Prostate gland (tissue), 2 donors: ENCODE data around the gene WDR45. TPM values are rescaled to one million over a fixed set of nuclear protein-coding genes. Genes with fewer than 3 reads are reported as not detected.
A peak's percentile ranks its signal among the peaks of the same experiment; 100 is the strongest.
"Not testable (repeated sequence)": the region's sequence is repeated elsewhere in the genome, so short reads cannot be mapped to it uniquely, and the experiment has no call there.

Experiments
- DNase-seq: peaks from one replicate; pipeline ENCODE4 v3.0.0-alpha.2; 2019; ENCODE audit warnings: low spot score
- H3K27ac ChIP-seq, 2 donors: fragments of 200-600 bp; sonication (generic); 2 replicates each; pipeline ENCODE4 v1.5.1; 2017 to 2019
- H3K27me3 ChIP-seq: fragments of 200-600 bp; sonication (generic); replicated peaks from 2 replicates; pipeline ENCODE4 v1.5.1; 2019; ENCODE audit not compliant: insufficient read depth
- H3K36me3 ChIP-seq, 2 donors: fragments of 200-600 bp; sonication (generic); 1 replicate in 1 of 2; 2 replicates in 1 of 2; pipeline versions ENCODE4 v1.5.1 to v1.8.1; 2017 to 2019
- H3K4me1 ChIP-seq: fragments of 200-600 bp; sonication (generic); replicated peaks from 2 replicates; pipeline ENCODE4 v1.5.1; 2019
- H3K4me3 ChIP-seq, 2 donors: fragments of 200-600 bp; sonication (generic); 2 replicates each; pipeline ENCODE4 v1.5.1; 2017 to 2019
- H3K9me3 ChIP-seq: fragments of 200-600 bp; sonication (generic); 2 replicates; pipeline ENCODE4 v1.5.1; 2017
- POLR2A ChIP-seq: fragments of 450-650 bp; IDR thresholded peaks from one replicate; pipeline ENCODE4 v1.6.1; 2016; ENCODE audit warnings: antibody characterized with exemption, mild to moderate bottlenecking
- POLR2AphosphoS5 ChIP-seq: sonication (generic); formaldehyde crosslinking; IDR thresholded peaks from one replicate; pipeline ENCODE4 v1.6.1; 2017; ENCODE audit warnings: antibody characterized with exemption
- WGBS: methylation state at CpG from one replicate; pipeline ENCODE4 v1.1.5; 2018; 5-methylcytosine and 5-hydroxymethylcytosine counted together
- intact Hi-C: fragments of 100-400 bp; cut with DNase I; formaldehyde crosslinking; loops from one replicate; pipeline ENCODE4 v1.14.2; 2022
- total RNA-seq, 2 donors: library from RNA; depleted of rRNA; stranded (reverse); fragments of >200 nt; gene quantifications; one replicate each; pipeline ENCODE4 v1.1.0, GENCODE V29; 2016
- TF ChIP-seq, protein P1 (sequence below), 4 experiments: fragments of 200-600 bp in 2 of 4; fragments of 450-650 bp in 2 of 4; sonication (generic) in 2 of 4; IDR thresholded peaks; 1 replicate in 3 of 4; 2 replicates in 1 of 4; pipeline ENCODE4 v1.5.1; 2016 to 2019; ENCODE audit warnings: antibody characterized with exemption in 4 of 4, mild to moderate bottlenecking in 2 of 4, moderate library complexity in 2 of 4

The WDR45 gene
- 10 to 100 TPM; 67.8 to 93.6 TPM for total RNA-seq

DNA sequence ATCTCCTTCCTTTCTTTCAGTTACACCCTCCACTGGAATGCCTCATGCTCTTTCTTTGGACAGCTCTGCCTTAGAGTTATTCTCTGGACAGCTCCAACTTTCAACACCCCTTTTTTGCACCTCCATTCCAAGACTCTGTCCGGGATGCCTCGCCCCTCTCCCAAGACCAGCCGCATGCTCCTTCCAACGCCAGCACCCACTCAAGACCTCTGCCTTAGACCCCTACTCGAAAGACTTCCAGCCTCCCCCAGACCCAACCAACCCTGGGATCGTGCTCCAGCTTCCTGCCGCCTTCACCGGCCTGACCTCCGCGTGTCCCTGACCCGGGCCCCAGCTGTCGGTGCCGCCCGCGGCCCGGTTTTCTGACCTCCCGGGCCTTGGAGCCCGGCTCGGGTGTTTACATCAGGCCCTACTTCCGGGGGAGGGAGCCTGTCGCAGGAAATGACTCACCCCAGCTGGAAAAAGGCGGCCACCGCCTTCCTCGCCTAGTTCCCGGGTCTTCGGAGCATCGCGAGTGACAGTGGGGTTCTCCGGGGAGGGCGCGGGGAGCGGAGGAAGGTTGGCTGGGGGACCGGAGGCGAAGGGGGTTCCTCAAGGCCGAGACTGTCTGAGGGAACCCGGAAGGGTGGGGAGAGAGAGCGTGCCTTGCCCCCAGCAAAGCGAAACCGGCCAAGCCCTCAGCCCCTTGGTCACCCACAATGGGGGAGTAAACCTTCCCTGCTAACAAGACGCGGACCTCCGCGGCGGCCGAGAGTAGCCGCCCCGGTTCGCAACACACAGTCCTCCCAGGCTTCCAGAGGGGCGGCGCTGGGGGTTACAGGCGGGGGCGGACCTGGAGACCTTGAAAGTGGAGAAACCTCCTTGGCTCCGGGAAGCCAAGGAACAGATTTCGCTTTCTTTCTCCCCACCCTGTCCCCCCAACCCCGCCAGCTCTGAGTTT, at the start of gene WDR45:
TSS of gene WDR45 (minus strand) at position 399 of the 940 bp plus-strand sequence. CDS start 1,792 bp downstream, outside the sequence.
- under 1% methylated on average over 40 of the region's 55 CpGs for WGBS
- Histone ChIP-seq H3K36me3 (no peaks in the 10 kb centered on the region), H3K27ac (peak within 1 kb of the TSS; percentile 91 to 94), H3K9me3 (no peaks in the 10 kb centered on the region), H3K4me3 (peak within 1 kb of the TSS; percentile 51 to 54), H3K27me3 (no peaks in the 10 kb centered on the region), H3K4me1 (no peaks in the 10 kb centered on the region)
- intact Hi-C loops = no loop called here
- TF ChIP-seq POLR2A (peak; percentile 79), POLR2AphosphoS5 (peak; percentile 86)
- TF ChIP-seq, protein P1, sequence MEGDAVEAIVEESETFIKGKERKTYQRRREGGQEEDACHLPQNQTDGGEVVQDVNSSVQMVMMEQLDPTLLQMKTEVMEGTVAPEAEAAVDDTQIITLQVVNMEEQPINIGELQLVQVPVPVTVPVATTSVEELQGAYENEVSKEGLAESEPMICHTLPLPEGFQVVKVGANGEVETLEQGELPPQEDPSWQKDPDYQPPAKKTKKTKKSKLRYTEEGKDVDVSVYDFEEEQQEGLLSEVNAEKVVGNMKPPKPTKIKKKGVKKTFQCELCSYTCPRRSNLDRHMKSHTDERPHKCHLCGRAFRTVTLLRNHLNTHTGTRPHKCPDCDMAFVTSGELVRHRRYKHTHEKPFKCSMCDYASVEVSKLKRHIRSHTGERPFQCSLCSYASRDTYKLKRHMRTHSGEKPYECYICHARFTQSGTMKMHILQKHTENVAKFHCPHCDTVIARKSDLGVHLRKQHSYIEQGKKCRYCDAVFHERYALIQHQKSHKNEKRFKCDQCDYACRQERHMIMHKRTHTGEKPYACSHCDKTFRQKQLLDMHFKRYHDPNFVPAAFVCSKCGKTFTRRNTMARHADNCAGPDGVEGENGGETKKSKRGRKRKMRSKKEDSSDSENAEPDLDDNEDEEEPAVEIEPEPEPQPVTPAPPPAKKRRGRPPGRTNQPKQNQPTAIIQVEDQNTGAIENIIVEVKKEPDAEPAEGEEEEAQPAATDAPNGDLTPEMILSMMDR (IDR thresholded peaks at IDR 0.05) = no peak
- peak; percentile 66 for DNase-seq

DNA sequence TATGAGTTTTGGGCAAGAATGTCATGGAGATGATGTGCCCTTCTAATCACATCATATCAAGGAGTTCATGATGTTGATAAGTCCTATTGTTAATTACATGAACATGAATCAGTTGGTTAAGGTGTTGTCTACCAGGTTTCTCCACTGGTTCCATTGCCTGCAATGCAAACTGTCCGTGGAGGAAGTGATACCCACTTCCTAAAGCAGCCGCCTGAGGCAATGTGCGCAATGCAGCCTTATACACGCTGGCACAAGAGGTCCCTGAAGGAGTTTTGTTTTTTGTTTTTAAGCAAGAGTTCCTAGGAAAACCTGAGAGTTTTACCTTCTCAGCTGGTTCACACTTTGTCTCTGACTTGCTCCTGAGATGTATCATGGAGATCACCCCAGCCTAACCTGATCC, 49.7 kb upstream of the WDR45 start:
- 64% methylated on average over 4 of the region's 4 CpGs for WGBS
- no peaks in the 10 kb centered on the region for H3K27me3 ChIP-seq
- intact Hi-C loops = no loop called here
- H3K36me3 ChIP-seq = no peaks in the 10 kb centered on the region
- no peak for TF ChIP-seq POLR2AphosphoS5
- H3K4me3 ChIP-seq = no peak overlapping the region
- H3K9me3 ChIP-seq = no peaks in the 10 kb centered on the region
- no peak overlapping the region for H3K27ac ChIP-seq
- no peaks in the 10 kb centered on the region for H3K4me1 ChIP-seq
- DNase-seq = no peak

DNA sequence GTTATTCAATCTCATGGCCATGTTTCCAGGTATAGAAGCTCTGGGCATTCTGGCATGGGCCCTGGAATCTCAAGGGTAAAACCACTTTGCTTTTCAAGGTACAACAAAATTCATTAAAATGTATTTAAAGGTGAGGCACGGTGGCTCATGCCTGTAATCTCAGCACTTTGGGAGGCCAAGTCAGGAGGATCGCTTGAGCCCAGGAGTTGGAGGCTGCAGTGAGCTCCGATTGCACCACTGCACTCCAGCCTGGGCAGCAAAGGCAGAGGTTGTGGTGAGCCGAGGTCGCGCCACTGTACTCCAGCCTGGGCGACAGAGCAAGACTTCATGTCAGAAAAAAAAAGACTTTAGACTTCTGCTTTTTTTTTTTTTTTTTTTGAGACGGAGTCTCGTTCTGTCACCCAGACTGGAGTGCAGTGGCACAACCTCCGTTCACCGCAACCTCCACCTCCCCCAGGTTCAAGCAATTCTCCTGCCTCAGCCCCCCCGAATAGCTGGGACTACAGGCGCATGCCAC, 48.1 kb upstream of the WDR45 start:
- WGBS = 73% methylated on average over 11 of the region's 13 CpGs
- H3K4me1 ChIP-seq, DNase-seq, H3K36me3 ChIP-seq, H3K27me3 ChIP-seq, H3K27ac ChIP-seq, H3K4me3 ChIP-seq, intact Hi-C loops, H3K9me3 ChIP-seq: not testable (repeated sequence)

DNA sequence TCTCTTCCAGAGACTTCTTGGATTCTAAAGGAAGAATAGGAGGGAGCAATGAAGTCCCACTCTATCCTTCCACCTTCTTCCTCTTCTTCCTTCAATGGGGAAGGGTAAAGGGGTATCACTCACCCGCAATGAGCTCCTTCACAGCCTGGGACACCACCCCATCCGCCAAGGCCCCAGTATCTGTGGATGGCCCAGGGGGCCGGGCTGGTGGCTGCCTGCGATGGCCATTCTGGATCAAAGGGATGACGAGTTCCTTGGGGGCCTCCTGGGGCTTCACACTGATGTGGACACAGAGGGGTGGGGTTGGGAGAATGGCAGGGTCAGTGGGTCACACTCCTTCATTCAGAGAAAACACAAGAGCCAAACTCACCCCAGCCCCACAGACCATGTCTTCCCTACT, 42.8 kb upstream of the WDR45 start:
- H3K36me3 ChIP-seq = no peaks in the 10 kb centered on the region
- no peaks in the 10 kb centered on the region for H3K9me3 ChIP-seq
- H3K4me3 ChIP-seq = peak overlapping the region in 1 of 2 donors; percentile 52
- no peaks in the 10 kb centered on the region for H3K4me1 ChIP-seq
- TF ChIP-seq POLR2AphosphoS5 (no peak), POLR2A (no peak)
- TF ChIP-seq, protein P1 (IDR thresholded peaks at IDR 0.05) = no peak
- 62% methylated on average over 3 of the region's 5 CpGs for WGBS
- DNase-seq = no peak
- intact Hi-C loops = no loop called here
- no peak overlapping the region for H3K27ac ChIP-seq
- H3K27me3 ChIP-seq = no peaks in the 10 kb centered on the region

DNA sequence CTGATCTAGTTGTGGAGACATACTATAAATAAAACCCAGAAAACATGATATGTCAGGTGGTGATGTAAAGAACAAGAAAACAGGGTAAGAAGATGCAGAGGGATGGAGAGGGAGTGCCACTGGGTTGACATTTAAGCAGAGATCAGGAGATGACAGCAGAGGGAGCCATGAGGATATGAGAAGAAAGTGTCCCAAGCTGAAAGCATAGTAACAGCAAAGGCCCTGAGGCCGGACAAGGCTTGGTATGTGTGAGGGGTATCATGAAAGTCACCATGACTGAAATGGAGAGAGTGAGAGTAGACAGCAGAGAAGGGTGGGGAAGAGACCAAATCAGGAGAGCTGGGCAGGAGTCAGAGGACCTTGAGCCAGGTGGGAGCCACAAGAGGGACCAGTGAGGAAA, 40.4 kb upstream of the WDR45 start:
- no peaks in the 10 kb centered on the region for H3K36me3 ChIP-seq

More for the DNA sequence above, 40.4 kb upstream of the WDR45 start:
- no peak for DNase-seq
- 64% methylated on average over 1 of the region's 1 CpG for WGBS
- TF ChIP-seq, protein P1 (IDR thresholded peaks at IDR 0.05) = no peak
- TF ChIP-seq POLR2A (no peak), POLR2AphosphoS5 (no peak)
- no peak overlapping the region for H3K4me3 ChIP-seq
- H3K9me3 ChIP-seq = no peaks in the 10 kb centered on the region
- H3K4me1 ChIP-seq = no peaks in the 10 kb centered on the region
- no peak overlapping the region for H3K27ac ChIP-seq
- no peaks in the 10 kb centered on the region for H3K27me3 ChIP-seq
- intact Hi-C loops = no loop called here
